NCI-H1105 treated with DMSO at 0.1 percent for 48 hours (cell line): ENCODE measurements around the gene FADS1.
A peak's percentile ranks its signal among the peaks of the same experiment; 100 is the strongest.

ENCODE experiments used
- DNase-seq: peaks from one replicate; lab custom pipeline; 2025; lab: John Stamatoyannopoulos, UW

Gene FADS1

DNA sequence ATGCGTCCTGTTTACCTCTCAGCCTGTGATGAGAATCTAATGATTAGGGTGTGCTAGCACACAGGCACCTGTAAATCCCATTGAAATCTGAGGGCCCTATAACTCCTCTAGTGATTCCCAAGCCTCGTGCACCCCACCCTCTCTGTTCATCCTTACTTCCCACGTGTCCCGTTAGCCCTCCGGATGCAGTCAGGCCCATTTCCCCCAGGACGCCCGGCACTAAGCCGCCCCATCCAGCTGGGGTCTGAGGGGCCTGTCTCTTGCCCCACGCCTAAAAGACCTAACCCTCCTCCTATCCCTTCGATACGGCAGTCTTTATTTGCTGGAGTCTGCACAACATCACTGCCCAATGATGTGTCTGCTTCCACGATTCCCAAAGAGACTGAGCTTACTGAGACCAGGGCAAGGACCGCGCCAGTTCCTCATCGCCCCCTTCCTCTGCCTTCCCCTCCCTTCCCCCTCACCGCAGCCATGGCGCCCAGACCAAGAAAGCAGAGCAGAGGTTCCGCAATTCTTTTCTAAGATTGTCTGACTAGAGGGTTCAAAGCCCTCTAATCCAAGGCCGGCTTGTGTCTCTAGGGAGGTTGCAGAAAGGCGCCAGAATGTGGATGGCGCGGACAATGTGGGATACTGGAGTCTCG is 10.2 kb upstream of the FADS1 start:
- peak; percentile 63 for DNase-seq

GRCh38 chr11:61820174-61820573 is 3.4 kb upstream of the FADS1 start:
- DNase-seq, result no peak

DNA sequence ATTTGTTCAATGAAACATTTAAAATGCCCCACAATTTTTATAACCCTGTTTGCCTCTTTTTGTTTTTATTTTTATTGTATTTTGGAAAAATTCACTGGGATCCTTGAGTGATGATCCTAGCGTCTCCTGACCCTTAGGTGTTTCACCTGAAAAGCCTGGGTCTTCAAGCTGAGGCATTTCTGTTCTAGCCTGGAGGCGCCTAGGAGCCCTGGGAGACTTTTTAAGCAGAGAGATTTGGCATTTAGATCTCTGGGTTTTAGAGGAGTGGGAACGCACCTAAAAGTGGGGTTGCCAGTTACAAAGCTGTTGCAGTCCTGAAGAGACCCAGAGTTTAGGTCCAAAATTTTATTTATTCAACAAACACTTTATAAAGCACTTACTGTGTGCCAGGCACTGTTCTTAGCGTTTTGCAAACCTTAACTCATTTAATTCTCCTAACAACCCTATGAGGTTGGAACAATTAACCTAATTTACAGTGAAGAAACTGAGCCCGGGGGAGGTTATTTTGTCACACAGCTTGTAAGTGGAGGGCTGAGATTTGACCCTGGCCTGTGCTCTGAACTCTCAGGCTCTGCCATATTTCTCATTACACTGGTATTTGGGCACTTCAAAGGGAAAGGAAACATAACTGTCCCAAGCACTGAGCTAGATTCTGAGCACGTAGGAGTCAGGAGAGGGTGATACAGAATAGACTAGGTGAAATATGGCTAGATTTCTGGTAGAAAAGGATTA is 834 bp upstream of the FADS1 start:
- DNase-seq, result no peak

- peak; percentile 82 for DNase-seq
Observed at GRCh38 chr11:61815790-61816735, 740 bp downstream of the FADS1 start.

- peak; percentile 92 for DNase-seq
Observed at GRCh38 chr11:61814958-61815789, 1.6 kb downstream of the FADS1 start.

- DNase-seq, result peak; percentile 21
Observed at GRCh38 chr11:61814247-61814957, 2.4 kb downstream of the FADS1 start.

GRCh38 chr11:61812736-61813411 is 3.9 kb downstream of the FADS1 start:
- no peak for DNase-seq

DNA sequence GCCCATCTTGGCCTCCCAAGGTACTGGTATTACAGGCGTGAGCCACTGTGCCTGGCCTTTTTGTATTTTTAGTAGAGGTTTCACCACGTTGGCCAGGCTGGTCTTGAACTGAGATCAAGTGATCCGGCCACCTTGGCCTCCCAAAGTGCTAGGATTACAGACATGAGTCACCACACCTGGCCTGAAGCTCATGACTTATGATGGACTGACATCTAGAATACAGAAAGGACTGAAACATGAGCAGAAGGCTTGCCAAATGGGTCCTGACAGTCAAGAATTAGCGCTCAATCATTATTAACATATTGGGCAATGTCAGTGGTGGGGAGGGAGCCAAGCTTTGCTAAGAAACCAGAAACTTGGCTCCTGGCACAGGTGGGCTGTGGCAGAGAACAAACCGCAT is 5.0 kb downstream of the FADS1 start:
- no peak for DNase-seq

DNA sequence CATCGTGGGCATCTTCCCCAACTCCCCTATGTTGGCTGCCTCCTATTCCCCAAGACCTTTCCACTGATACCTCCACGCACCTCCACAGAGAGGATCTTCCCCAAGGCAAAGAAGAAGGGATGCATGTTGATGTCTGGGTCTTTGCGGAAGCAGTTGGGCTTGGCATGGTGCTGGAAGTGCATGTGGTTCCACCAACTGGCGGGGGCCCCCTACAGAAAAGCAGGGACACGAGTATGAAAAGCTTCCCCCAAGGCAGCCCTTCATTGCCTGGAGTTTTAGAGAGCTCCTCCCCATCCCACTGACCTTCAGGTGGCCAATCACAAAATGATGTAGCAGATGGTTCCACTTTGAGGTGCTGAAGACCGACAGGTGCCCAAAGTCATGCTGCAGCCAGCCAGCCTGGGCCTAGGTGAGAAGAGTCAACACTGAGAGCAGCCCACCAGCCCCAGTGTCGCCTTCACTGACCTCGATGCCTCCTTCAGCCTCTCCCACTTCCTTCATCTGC is 6.1 kb downstream of the FADS1 start:
- no peak for DNase-seq

- no peak for DNase-seq
Observed at GRCh38 chr11:61806785-61807184, 10.0 kb downstream of the FADS1 start.

- DNase-seq, result no peak
Observed at GRCh38 chr11:61805146-61805545, 11.7 kb downstream of the FADS1 start.

DNA sequence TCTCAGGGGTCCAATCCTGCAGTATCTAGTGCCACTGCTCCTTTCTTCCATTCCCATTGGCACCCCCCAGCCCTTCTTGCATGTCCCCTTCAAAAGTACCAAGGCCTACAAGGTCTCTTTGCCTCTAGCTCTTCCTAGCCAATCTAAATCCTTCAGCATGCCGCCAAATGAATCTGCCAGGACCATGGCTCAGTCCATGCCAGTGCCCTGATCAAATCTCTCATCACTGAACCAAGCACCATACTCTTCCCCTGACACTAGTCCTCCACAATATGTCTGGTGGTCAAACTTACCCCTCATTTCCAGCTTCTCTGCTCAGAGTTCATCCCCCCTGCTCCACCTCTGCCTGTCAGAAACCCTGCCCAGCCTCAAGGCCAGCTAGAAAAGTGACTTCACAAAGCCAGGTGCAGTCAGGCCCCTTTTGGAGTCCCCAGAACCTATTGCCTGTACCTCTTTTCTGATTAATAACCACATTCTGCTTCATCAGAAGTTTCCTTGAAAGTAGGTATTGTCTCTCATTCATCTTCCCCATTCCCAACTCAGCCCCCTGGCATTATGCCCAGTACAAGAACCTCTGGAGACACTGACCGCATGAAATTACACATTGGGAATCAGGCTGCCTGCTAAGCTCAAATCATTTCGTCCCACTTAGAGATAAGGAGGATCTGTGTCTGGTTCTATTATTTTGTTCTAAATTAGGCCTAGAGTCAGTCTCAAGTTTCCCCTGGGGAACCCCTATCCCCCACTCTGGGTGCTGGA is 12.7 kb downstream of the FADS1 start:
- DNase-seq, result no peak

- no peak for DNase-seq
Observed at GRCh38 chr11:61802605-61803004, 14.2 kb downstream of the FADS1 start.

DNA sequence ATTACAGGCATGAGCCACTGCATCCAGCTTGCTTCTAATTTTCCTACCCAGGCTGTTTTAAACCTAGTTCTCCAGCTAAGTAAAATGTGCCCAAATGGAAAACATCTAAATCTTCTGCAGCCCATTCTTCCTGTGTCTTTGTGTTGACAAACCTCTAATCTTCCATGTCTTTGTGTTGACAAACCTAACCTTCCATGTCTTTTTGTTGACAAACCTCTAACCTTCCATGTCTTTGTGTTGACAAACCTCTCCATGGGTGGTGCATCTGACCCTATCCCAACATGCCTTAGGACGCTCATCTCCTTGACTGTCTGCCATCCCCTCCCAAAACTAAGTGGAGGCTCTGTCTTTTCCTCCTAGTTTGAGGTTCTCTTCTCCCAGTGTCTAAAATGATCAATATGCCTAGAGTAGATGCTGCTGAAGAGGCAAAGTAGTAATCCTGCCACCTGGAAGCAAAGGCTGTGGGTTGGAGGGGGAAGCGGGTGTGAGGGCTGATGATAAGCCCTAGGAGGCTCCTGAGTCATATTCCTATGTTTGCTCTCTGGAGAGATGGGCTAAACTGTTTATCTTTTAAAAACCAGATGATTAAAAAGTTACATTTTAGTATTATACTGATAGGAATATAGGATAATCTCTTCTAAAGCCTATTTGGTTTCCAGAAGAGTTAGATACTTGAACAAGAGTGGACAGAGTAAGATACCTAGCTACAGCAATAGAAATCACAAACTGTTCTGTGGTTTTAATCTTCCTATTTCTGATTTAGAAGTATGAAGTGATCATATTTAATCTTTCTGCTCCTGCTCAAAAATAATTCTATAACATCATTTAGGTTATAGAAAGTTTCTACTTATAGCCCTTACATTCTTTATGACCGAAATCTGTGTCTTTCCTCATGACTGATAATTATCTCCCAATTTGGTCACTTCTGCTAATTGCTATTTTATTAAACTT is 16.2 kb downstream of the FADS1 start:
- no peak for DNase-seq

DNA sequence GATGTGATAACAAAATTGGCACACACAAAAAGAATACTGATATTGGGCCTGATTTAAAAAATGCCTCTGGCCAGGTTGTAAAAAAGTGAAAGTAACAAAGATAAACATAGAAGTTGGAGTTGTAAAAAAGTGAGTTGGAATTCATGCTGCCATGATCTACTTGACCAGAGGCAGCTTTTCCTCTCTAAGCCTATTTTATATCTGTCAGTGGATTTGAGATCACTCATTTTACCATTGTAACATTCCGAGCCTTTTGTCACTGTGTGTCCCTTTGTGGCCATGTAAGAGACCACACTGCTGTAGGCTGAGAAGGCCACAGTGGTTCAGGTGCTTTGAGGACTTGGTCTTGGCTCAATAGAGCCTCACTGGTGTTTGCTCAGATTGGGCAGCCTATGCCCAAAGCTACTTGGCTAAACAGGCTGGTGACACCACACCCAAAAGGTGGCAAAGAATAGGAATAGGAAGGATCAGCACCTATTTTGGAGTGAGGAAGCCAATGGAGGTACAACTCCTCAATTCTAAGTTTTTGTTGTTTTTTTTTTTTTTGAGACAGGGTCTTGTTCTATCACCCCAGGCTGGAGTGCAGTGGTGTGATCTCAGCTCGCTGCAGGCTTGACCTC is 17.0 kb downstream of the FADS1 start:
- no peak for DNase-seq

- DNase-seq, result peak; percentile 75
Observed at GRCh38 chr11:61797263-61797944, 19.4 kb downstream of the FADS1 start.

- DNase-seq, result no peak
Observed at GRCh38 chr11:61795876-61796526, 20.8 kb downstream of the FADS1 start.
